Heart left ventricle (tissue), 16 donors: Measurements from ENCODE around the gene HSF2BP. TPM values are rescaled to one million over a fixed set of nuclear protein-coding genes. Genes with fewer than 3 reads are reported as not detected.

Experiments
- ATAC-seq, 4 donors: fragments of 200-7000 bp; cut with Tn5 transposase; one replicate each; pipeline ENCODE4 v1.9.1; 2020 to 2022; ENCODE audit warnings: moderate library complexity in 4 of 4, mild to moderate bottlenecking in 3 of 4, moderate number of reproducible peaks in 1 of 4
- DNase-seq, 5 donors: peaks; one replicate each; pipeline ENCODE4 v3.0.0-alpha.2; 2020
- H3K27ac ChIP-seq, 12 donors: fragments of 200-600 bp; sonication (generic) in 4 of 12; one replicate each; pipeline versions ENCODE4 v1.5.0 to v1.8.0; 2016 to 2022; ENCODE audit warnings: mild to moderate bottlenecking in 2 of 12
- H3K27me3 ChIP-seq, 9 donors: fragments of 200-600 bp; sonication (generic) in 2 of 9; one replicate each; pipeline versions ENCODE4 v1.5.1 to v1.8.0; 2016 to 2022; ENCODE audit warnings: mild to moderate bottlenecking in 3 of 9
- H3K36me3 ChIP-seq, 9 donors: fragments of 200-600 bp; sonication (generic) in 2 of 9; one replicate each; pipeline versions ENCODE4 v1.5.0 to v1.8.0; 2018 to 2022; ENCODE audit warnings: mild to moderate bottlenecking in 2 of 9
- H3K4me1 ChIP-seq, 12 donors: fragments of 200-600 bp; sonication (generic) in 4 of 12; one replicate each; pipeline versions ENCODE4 v1.5.0 to v1.8.0; 2016 to 2022; ENCODE audit warnings: mild to moderate bottlenecking in 3 of 12
- H3K4me3 ChIP-seq, 12 donors: fragments of 200-600 bp; sonication (generic) in 4 of 12; one replicate each; pipeline versions ENCODE4 v1.5.0 to v1.8.0; 2017 to 2022; ENCODE audit warnings: mild to moderate bottlenecking in 9 of 12, moderate library complexity in 4 of 12
- H3K9me3 ChIP-seq, 12 donors: fragments of 200-600 bp; sonication (generic) in 4 of 12; one replicate each; pipeline versions ENCODE4 v1.5.0 to v1.8.0; 2016 to 2022; ENCODE audit warnings: mild to moderate bottlenecking in 1 of 12
- POLR2A ChIP-seq, 2 donors: fragments of 450-650 bp; IDR thresholded peaks; one replicate each; pipeline ENCODE4 v1.6.1; 2017; ENCODE audit warnings: antibody characterized with exemption in 2 of 2, mild to moderate bottlenecking in 2 of 2, moderate library complexity in 2 of 2
- WGBS, 4 donors: extraction: QIAGEN DNeasy Blood & Tissue Kit in 2 of 4; methylation state at CpG; one replicate each; pipeline versions ENCODE4 v1.1.5 to v1.1.7; 2013 to 2018; 5-methylcytosine and 5-hydroxymethylcytosine counted together
- intact Hi-C, 10 donors: fragments of 100-400 bp; cut with DNase I; formaldehyde crosslinking; loops; one replicate each; pipeline versions ENCODE4 v1.11.1 to v1.14.2; 2022
- polyA plus RNA-seq, 2 donors: library from polyadenylated mRNA; stranded (reverse); fragments of 200-250 nt; gene quantifications; one replicate each; pipeline ENCODE4 v1.2.3, GENCODE V29; 2013
- total RNA-seq, 9 donors: library from RNA; depleted of rRNA in 2 of 9; stranded (reverse); fragments of >200 nt in 2 of 9; fragmentation: NEBNext Ultra II Directional in 3 of 9; extraction: Animal tissue kit (Norgen Biotek cat#: 25700) in 3 of 9; gene quantifications; one replicate each; pipeline versions ENCODE4 v1.1.0 to v1.2.4, GENCODE V29; 2016 to 2023
- TF ChIP-seq, protein P1 (sequence below), 12 donors: fragments of 200-600 bp; sonication (generic) in 4 of 12; IDR thresholded peaks; one replicate each; pipeline versions ENCODE4 v1.5.0 to v1.8.0; 2018 to 2022; ENCODE audit warnings: antibody characterized with exemption in 12 of 12, mild to moderate bottlenecking in 5 of 12
- donor health status: ischemic (EF 13 %, LVEDD 7.1; RV severe dilation, severe dysfunction).
- donor health status: healthy with polysubstance abuse.
- donor health status: DM: no; HTN: yes; CAD: no.
- donor health status: DM: no; HTN: no; CAD: no.
- donor health status: ischemic (EF 25% LVEDD 6.9; RV normal size, moderate dysfunction).
- donor health status: ischemic (EF 25% LVEDD 5.7; RV mildly dilated, moderate dysfunction).
- donor health status: healthy.
- donor health status: DM: yes; HTN: yes; CAD: no.
- donor health status: ischemic (EF 35%, LVEDD 5.7; RV mildly dilated, moderate dysfunction).
- donor health status: nonischemic (EF 11% LVEDD 7.7; RV severe dilation, severe dysfunction).
- donor health status: DM: yes; HTN: yes; CAD: no.
- donor health status: PGD.
- donor health status: ischemic (EF 29% LVEDD 5.4; RV normal size, mild dysfunction).
- donor health status: nonischemic (EF 23%, LVEDD 6.1; RV moderate dilation, normal function).

Gene HSF2BP
- total and polyA plus RNA-seq, 11 donors, result 0.08 to 0.32 (median 0.19) TPM; not detected in 8

DNA sequence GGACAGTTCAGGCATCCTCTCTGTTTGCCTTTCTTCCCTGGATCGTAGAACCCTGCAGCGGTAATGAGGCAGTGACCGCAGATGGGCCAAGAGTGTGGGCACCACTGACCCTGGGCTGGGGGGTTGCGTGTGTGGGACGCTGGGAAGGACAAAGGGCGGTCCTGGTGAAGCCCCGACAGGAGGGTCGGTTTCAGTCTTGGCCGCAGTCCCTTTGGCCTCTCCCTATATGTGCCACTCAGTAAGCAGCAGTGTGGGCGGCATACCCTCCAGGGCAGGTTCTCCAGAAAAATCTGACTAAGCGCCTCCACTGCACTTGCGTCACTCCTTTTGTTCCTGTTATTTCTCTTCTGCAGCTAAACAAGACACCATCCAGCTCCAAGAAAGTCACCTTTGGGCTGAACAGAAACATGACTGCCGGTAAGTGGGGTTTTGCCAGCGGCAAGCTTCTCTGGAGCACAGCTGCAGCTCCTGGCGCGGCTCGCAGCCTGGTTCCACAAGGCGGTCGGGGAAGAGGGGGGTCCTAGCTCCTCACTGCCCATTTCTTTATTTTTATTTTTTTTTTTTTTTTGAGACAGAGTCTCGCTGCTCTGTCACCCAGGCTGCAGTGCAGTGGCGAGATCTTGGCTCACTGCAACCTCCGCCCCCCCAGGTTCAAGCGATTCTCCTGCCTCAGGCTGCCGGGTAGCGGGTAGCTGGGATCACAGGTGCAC, 32.0 kb upstream of the HSF2BP start:
- Histone ChIP-seq H3K9me3 (no peaks in the 10 kb centered on the region), H3K27me3 (no peaks in the 10 kb centered on the region), H3K4me3 (no peak overlapping the region), H3K36me3 (peaks cover 0 to 98% (median 89%) of the 10 kb centered on the region in 9 donors), H3K4me1 (peaks cover 0 to 14% (median 0%) of the 10 kb centered on the region in 12 donors), H3K27ac (no peak overlapping the region)
- intact Hi-C loops, result no loop called here
- ATAC-seq (no peak), DNase-seq (no peak)
- no peak for TF ChIP-seq POLR2A (IDR thresholded peaks at IDR 0.05)
- TF ChIP-seq, protein P1, sequence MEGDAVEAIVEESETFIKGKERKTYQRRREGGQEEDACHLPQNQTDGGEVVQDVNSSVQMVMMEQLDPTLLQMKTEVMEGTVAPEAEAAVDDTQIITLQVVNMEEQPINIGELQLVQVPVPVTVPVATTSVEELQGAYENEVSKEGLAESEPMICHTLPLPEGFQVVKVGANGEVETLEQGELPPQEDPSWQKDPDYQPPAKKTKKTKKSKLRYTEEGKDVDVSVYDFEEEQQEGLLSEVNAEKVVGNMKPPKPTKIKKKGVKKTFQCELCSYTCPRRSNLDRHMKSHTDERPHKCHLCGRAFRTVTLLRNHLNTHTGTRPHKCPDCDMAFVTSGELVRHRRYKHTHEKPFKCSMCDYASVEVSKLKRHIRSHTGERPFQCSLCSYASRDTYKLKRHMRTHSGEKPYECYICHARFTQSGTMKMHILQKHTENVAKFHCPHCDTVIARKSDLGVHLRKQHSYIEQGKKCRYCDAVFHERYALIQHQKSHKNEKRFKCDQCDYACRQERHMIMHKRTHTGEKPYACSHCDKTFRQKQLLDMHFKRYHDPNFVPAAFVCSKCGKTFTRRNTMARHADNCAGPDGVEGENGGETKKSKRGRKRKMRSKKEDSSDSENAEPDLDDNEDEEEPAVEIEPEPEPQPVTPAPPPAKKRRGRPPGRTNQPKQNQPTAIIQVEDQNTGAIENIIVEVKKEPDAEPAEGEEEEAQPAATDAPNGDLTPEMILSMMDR (IDR thresholded peaks at IDR 0.05), result no peak
- 96 to 97% (median 97%) methylated on average over 22 to 25 of the region's 25 CpGs for WGBS, 4 donors

DNA sequence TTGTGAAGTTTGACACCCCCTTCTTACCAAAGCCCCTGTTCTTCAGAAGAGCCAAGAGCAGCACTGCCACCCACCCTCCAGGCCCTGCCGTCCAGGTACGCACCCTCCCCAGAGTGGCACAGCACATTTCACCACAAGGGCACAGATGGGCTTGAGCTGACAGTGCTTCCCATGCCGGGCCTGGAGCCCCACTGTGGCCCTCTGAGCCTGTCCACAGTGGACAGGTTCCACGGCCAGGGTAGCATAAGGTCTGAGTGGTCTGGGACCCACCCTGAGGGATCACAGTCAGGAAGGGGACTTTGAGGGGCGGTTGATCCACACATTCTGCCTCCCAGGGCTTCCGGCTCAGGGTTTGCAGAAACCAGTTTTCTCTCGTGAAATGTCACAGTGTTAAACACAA, 31.1 kb upstream of the HSF2BP start:
- H3K4me1 ChIP-seq, result peaks cover 0 to 14% (median 0%) of the 10 kb centered on the region in 12 donors
- no peaks in the 10 kb centered on the region for H3K27me3 ChIP-seq
- intact Hi-C loops, result no loop called here
- no peak overlapping the region for H3K4me3 ChIP-seq
- ATAC-seq, result no peak
- no peak for DNase-seq
- H3K36me3 ChIP-seq, result peaks cover 0 to 100% (median 94%) of the 10 kb centered on the region in 9 donors
- WGBS, 4 donors, result 93 to 100% (median 96%) methylated on average over 5 to 7 of the region's 7 CpGs
- H3K27ac ChIP-seq, result no peak overlapping the region
- TF ChIP-seq, protein P1 (IDR thresholded peaks at IDR 0.05), result no peak
- no peak for TF ChIP-seq POLR2A (IDR thresholded peaks at IDR 0.05)
- H3K9me3 ChIP-seq, result no peaks in the 10 kb centered on the region

GRCh38 chr21:43689556-43690337, 30.5 kb upstream of the HSF2BP start:
- DNase-seq (no peak), ATAC-seq (no peak)
- Histone ChIP-seq H3K9me3 (no peaks in the 10 kb centered on the region), H3K27me3 (no peaks in the 10 kb centered on the region), H3K27ac (no peak overlapping the region), H3K4me1 (peaks cover 0 to 14% (median 0%) of the 10 kb centered on the region in 12 donors), H3K4me3 (no peak overlapping the region), H3K36me3 (peaks cover 0 to 100% (median 99%) of the 10 kb centered on the region in 9 donors)
- 92 to 94% (median 93%) methylated on average over 28 to 32 of the region's 32 CpGs for WGBS, 4 donors
- intact Hi-C loops, result no loop called here
- TF ChIP-seq POLR2A (IDR thresholded peaks at IDR 0.05), result no peak
- TF ChIP-seq, protein P1 (IDR thresholded peaks at IDR 0.05), result no peak

- ATAC-seq (no peak), DNase-seq (no peak)
- WGBS, 4 donors, result 92 to 97% (median 95%) methylated on average over 12 of the region's 12 CpGs
- TF ChIP-seq, protein P1 (IDR thresholded peaks at IDR 0.05), result no peak
- TF ChIP-seq POLR2A (IDR thresholded peaks at IDR 0.05), result no peak
- H3K27ac ChIP-seq, result no peak overlapping the region
- H3K27me3 ChIP-seq, result no peaks in the 10 kb centered on the region
- peaks cover 0 to 100% (median 98%) of the 10 kb centered on the region in 9 donors for H3K36me3 ChIP-seq
- intact Hi-C loops, result no loop called here
- H3K9me3 ChIP-seq, result no peaks in the 10 kb centered on the region
- no peak overlapping the region for H3K4me3 ChIP-seq
- peaks cover 0 to 22% (median 0%) of the 10 kb centered on the region in 12 donors for H3K4me1 ChIP-seq
Observed at GRCh38 chr21:43688906-43689305, 29.6 kb upstream of the HSF2BP start.
